Dermis blood vessel endothelial cell (primary cell): ENCODE data around the gene SLC31A2. TPM values are rescaled to one million over a fixed set of nuclear protein-coding genes. Genes with fewer than 3 reads are reported as not detected.
"Not testable (repeated sequence)": the region's sequence is repeated elsewhere in the genome, so short reads cannot be mapped to it uniquely, and the experiment has no call there.

Source experiments
- DNase-seq: peaks from one replicate; pipeline ENCODE4 v3.0.0; 2010
- total RNA-seq: library from RNA; depleted of rRNA; stranded (reverse); fragments of >200 nt; gene quantifications from 2 replicates; pipeline ENCODE4 v1.2.3, GENCODE V29; 2014

The SLC31A2 gene
- 4.2 and 7.3 TPM in 2 replicates for total RNA-seq

- DNase-seq: peak; percentile 92
Observed at GRCh38 chr9:113150670-113151611, at the start of gene SLC31A2. Gene SLC31A2 (plus strand): TSS chr9:113151007. CDS start chr9:113151075, 68 bp downstream.

DNA sequence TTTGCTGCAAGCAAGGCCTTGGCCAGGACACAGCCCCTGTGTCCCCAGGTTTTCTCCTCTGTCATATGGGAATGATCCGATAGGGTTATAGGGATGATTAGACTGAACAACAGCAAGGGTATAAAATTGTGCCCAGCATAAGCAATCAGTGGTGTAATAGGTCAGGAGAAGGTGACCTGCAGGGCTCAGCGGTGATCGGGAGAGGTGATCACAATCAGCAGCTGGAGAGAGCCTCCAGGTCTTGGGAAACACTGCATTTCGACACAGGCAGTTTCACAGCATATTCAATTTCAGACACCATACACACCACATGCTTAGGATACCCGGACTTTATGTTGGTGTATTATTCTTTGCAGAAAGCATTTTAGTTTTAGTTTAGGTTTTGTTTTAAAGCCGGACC lies 45.5 kb upstream of the SLC31A2 start:
- DNase-seq: not testable (repeated sequence)

GRCh38 chr9:113111065-113111951 lies 39.5 kb upstream of the SLC31A2 start:
- peak; percentile 12 for DNase-seq

DNA sequence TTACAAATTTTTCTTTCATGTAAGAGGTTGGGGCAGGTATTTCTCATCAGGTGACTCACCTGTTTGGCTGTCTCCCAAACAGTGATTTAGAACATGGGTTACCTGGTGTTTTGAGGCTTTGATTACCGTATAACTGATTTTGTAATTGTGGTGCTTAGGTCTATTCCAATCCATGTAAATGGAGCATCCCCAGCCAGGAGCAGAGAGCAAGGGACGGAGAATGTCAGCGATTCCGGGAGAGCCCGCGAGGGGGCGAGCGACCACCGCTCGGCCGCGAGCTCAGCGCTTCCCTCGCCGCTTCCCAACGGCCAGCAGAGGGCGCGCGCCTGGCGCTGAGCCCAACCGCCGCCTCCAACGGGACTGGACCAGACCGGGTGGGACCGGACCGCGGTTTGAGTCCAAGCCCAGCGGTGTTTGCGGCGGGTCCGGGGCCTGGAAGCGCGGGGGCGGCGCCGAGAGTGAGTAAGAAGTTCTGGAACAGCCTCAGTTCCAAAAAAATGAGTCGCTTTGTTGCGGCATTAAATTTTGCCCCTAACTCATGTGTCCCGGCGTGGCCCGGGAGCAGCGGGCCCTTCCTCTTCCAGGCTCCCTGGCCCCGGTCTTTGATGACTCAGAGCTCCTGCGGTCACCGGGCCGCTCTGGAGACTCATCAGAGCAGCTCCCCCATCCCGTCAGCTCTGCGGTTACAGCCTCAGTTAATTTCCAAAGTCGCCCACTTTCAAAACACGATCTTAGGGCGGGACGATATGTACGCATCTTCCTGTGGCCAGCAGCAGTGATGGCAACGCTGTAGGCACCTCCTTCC lies 37.9 kb upstream of the SLC31A2 start:
- DNase-seq: peak; percentile 12

DNA sequence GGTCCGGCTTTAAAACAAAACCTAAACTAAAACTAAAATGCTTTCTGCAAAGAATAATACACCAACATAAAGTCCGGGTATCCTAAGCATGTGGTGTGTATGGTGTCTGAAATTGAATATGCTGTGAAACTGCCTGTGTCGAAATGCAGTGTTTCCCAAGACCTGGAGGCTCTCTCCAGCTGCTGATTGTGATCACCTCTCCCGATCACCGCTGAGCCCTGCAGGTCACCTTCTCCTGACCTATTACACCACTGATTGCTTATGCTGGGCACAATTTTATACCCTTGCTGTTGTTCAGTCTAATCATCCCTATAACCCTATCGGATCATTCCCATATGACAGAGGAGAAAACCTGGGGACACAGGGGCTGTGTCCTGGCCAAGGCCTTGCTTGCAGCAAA lies 32.0 kb upstream of the SLC31A2 start:
- not testable (repeated sequence) for DNase-seq

DNA sequence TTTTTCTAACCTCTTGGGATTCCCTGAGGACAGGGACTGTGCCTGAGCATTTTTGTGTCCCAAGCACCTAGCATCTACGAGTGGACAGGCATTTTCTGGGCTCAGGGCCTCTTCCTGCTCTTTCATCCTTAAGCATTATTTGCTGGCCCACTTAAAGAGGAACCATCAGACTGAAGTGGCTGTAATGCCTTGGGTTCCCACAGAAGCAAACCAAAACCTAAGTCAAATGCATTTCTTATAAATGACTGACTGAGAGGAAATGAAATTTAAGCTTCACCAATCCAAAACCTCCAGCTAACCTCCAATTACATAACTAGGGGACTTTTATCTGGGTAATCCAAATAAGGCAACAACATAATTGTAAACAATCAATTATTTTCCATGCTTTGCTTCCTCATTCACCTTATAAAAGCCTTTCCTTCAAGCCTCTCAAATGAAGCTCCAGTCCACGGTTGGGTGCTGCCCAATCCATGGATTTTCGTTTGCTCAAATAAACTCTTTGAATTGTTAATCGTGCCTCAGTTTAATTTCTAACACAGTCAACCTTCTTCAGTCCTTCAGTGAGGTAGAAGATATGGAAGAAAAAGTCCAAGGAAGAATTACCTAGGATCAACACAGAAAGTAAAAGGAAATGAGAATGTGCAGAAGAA lies 25.3 kb upstream of the SLC31A2 start:
- DNase-seq: no peak

GRCh38 chr9:113129466-113129865 lies 21.3 kb upstream of the SLC31A2 start:
- DNase-seq: no peak

DNA sequence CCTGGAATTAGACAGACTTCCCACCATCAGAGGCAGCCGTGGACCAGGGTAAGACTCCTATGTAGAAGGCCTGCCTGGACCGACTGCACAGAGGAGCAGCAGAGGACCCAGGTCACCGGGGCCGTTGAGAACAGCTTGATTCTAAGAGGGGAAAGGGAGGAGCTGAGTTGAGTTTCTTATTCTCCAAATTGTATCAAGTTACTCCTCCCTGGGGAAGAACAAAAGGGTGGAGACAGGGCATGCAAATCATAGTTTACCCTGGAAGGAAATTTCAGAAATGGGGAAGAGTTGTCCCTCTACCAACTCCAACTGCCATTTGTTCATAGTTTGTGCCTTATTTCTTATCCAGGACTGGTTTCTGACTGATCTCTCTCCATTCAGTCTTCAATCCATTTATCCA lies 20.9 kb upstream of the SLC31A2 start:
- DNase-seq: no peak

DNA sequence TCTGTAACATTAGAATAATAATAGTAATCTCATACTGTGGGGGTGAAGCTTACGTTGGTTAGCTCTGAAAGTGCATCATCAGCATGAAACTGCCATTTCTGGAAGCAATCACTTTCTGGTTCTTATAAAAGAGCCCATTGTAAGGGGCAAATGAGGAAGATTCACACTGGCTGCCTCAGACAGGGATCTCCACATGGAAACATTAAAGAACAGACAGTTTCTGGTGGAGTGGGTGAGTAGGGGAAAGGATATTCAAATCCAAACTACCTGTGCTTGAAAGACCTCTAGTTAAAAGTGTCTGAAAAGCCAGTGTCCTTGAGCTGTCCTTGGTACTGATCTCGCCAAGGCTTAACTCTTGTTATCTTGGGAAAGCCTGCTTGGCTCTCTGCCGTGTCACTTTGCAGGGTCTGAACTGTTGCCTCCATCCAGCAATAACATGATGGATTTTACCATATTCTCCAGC lies 19.1 kb upstream of the SLC31A2 start:
- peak; percentile 54 for DNase-seq

GRCh38 chr9:113137196-113138168 lies 13.3 kb upstream of the SLC31A2 start:
- no peak for DNase-seq

DNA sequence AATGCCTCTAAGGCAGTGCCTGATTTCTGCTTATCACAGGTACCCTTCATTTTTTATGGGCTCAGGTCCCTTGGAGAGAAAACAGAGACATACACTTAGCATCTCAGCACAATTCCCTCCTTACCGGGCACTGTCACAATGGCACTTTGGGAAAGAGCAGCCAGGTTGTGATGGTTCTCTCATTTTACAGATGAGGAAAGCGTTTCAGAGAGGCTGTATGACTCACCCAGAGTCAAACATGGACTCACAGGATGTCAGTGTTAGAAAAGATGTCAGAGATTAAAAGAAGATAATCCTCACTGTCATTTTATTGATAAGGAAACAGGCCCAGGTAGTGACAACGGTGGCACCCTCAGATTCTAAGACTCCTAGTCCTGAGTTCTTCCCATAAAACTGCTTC lies 12.0 kb upstream of the SLC31A2 start:
- no peak for DNase-seq

DNA sequence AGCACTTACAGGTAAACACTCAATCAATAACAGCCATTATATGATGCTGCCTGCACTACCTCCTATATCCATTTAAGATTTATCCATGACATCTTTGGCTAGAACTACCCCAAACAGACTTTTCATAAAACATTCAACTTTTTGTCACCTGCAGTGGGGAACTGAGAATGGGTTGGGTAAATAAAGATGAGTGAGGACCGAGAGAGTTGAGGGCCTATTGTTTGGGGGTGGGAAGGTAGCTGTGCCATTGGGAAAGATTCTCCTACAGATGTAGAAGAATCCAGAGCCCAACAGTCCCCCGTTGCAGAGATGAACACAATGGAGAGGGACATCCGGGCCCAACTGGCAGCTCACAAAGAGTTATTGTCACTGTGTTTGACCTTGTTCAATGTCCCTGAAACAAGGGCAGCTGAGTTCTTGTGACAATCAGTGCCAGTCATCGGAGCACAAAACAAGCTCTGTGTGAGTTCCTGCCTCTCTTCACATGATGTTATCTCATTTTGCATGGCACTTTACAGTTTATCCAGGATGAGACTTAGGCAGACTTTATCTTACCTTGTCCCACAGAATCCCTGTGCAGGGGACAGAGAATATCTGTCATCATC lies 11.5 kb upstream of the SLC31A2 start:
- DNase-seq: no peak

DNA sequence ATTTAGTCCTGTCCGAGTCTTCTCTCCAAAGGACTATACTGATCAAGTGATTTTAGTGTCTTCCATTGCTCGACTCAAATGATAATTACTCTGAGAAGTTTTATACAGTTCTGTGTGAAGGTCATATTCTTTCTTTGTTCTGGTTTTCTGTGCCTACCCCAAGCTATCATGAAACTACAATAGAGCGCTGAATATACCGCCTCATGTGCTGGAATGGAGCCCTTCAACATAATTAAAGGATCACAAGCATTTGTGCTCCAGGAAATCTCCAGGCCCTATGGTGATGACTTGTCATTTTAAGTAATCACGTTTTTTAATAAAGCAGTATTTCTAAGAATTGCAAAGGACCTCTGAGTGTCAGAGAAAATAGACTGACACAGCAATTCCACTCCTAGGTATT lies 10.9 kb upstream of the SLC31A2 start:
- DNase-seq: no peak

DNA sequence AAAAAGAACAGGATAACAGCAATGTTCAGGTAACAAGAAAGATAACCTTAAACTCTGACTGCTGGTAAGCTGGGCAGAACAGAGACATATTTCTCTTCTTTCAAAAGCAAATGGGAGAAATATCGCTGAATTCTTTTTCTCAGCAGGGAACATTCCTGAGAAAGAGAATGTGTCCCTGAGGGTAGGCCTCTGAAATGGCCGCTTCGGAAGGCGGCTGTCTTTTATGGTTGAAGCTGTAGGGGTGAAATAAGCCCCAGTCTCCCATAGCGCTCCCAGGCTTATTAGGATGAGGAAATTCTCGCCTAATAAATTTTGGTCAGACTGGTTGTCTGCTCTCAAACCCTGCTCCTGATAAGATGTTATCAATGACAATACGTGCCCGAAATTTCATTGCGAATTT lies 9.9 kb upstream of the SLC31A2 start:
- not testable (repeated sequence) for DNase-seq

DNA sequence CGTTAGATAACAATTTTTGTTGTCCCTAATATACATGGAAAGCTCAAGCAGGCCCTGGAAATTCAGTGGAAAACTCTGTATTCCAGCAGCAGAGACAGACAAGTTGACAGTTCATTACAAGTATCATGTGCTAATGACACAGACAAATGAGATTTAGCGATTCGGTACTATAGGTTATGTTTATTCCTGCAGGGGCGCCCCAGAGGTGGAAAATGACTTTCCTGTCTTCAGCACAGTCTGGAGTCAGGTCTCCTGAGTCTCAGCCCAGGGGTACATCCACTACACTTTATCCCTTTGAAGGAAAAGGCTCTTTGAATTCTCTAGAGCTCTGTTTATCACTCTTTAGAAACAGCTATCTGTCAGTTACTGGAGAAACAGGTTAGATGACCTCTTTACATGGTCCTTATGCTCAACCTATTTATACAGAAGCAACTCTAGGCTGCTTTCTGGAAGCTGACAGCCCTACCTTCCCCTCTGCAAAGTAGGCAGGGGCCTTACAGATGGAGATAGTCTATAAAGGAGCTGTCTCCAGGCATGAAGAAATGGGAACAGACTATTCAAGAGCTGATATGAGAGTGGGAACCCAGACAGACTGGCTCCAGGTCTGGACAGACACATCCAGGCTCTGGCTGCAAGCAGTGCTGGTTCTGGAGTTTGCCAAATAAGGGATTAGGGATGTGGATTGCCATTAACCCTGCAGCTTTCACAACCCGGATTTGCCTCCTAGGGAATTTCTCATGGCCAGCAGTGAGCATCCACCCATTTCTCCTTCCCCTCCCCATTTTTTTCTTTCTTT lies 7.2 kb upstream of the SLC31A2 start:
- no peak for DNase-seq

DNA sequence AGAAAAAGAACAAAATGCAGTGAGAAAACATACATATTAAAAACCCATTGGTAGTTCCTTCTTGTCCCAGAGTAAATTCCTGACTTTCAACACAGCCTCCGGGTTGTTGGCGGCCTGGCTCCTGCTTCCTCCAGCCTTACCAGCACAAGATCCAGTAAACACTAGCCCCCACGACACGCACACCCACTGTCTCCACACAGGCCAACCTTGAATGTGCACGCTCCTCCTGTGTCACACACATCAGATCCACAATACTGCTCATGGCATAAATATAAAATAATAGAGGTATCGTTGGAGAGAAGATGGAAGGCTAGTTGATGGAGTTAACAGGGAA lies 2.5 kb upstream of the SLC31A2 start:
- no peak for DNase-seq

GRCh38 chr9:113148781-113149510 lies 1.9 kb upstream of the SLC31A2 start:
- no peak for DNase-seq

GRCh38 chr9:113149561-113149960 lies 1.2 kb upstream of the SLC31A2 start:
- DNase-seq: not testable (repeated sequence)
